ENCODE data around the gene HIPK3. TPM values are rescaled to one million over a fixed set of nuclear protein-coding genes. Genes with fewer than 3 reads are reported as not detected.
"Not testable (repeated sequence)": the region's sequence is repeated elsewhere in the genome, so short reads cannot be mapped to it uniquely, and the experiment has no call there.

HIPK3 gene
- total RNA-seq, 1 donor from 2014 or later, result 78.5 TPM

DNA sequence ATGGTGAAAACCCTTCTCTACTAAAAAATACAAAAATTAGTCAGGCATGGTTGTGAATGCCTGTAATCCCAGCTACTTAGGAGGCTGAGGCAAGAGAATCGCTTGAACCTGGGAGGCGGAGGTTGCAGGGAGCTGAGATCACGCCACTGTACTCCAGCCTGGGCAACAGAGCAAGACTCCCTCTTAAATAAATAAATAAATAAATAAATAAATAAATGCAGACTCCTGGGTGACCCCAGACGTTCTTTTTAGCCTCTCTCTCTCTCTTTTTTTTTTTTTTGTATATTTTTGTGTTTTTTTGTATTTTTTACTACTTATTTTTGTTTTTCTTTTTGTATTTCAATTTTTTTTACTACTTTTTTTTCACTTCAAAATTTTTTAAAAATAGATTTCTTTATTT is 111.3 kb downstream of the HIPK3 start:
- peaks cover 27% of the 10 kb centered on the region for H3K4me1 ChIP-seq (ENCODE audit: insufficient read depth, low read length)
- H3K27ac Mint-ChIP-seq (ENCODE audit: unreplicated experiment); H3K9me3 Mint-ChIP-seq (ENCODE audit: unreplicated experiment); H3K79me2 ChIP-seq (ENCODE audit: insufficient read depth, low read length); FAIRE-seq; H3K4me2 ChIP-seq (ENCODE audit: low read length); H3K9ac ChIP-seq (ENCODE audit: low read length); H3K27me3 Mint-ChIP-seq (ENCODE audit: low read depth, unreplicated experiment); H3K36me3 ChIP-seq (ENCODE audit: insufficient read depth, low read length); H2AFZ ChIP-seq (ENCODE audit: low read depth, low read length); H4K20me1 ChIP-seq (ENCODE audit: insufficient read depth, low read length); DNase-seq (ENCODE audit: low read depth); H3K4me3 Mint-ChIP-seq (ENCODE audit: unreplicated experiment); H3K36me3 Mint-ChIP-seq (ENCODE audit: low read depth, unreplicated experiment); H3K27ac ChIP-seq (ENCODE audit: low read depth, low read length); H3K9me3 ChIP-seq (ENCODE audit: insufficient read depth, low read depth, low read length); H3K27me3 ChIP-seq (ENCODE audit: insufficient read depth, low read length); H3K4me3 ChIP-seq (ENCODE audit: insufficient read depth, low read depth, low read length): not testable (repeated sequence)
- peaks cover 22% of the 10 kb centered on the region for H3K4me1 Mint-ChIP-seq (ENCODE audit: low read depth, unreplicated experiment)

DNA sequence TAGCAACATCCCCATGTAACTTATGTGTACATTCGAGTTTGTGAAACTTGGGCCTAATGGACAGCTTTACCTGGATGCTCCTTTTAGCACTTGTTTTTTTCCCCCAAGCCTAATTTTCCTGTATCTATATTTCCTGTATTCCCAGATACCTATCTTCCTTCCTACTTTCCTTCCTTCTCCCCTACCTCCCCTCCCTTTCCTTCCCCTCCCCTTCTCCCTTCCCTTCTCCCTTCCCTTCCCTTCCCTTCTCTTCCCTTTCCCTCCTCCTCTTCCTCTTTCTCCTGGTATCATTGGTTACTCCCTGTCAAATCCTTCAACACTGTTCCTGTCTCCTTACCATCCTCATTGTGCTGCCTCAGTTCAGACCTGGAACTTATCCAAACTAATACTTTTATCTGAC is 111.8 kb downstream of the HIPK3 start:
- no peak overlapping the region for H3K9ac ChIP-seq (ENCODE audit: low read length)
- no peaks in the 10 kb centered on the region for H3K36me3 Mint-ChIP-seq (ENCODE audit: low read depth, unreplicated experiment)
- no peak for FAIRE-seq
- H3K27ac ChIP-seq (ENCODE audit: low read depth, low read length), result no peak overlapping the region
- H3K4me1 ChIP-seq (ENCODE audit: insufficient read depth, low read length), result peaks cover 32% of the 10 kb centered on the region
- TF ChIP-seq EZH2 (IDR thresholded peaks at IDR 0.05; ENCODE audit: insufficient read depth, low read length), result no peak
- TF ChIP-seq, protein P1, sequence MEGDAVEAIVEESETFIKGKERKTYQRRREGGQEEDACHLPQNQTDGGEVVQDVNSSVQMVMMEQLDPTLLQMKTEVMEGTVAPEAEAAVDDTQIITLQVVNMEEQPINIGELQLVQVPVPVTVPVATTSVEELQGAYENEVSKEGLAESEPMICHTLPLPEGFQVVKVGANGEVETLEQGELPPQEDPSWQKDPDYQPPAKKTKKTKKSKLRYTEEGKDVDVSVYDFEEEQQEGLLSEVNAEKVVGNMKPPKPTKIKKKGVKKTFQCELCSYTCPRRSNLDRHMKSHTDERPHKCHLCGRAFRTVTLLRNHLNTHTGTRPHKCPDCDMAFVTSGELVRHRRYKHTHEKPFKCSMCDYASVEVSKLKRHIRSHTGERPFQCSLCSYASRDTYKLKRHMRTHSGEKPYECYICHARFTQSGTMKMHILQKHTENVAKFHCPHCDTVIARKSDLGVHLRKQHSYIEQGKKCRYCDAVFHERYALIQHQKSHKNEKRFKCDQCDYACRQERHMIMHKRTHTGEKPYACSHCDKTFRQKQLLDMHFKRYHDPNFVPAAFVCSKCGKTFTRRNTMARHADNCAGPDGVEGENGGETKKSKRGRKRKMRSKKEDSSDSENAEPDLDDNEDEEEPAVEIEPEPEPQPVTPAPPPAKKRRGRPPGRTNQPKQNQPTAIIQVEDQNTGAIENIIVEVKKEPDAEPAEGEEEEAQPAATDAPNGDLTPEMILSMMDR (IDR thresholded peaks at IDR 0.05; ENCODE audit: insufficient read depth, low read depth, low read length), result no peak
- no peaks in the 10 kb centered on the region for H3K27me3 ChIP-seq (ENCODE audit: insufficient read depth, low read length)
- peaks cover 25% of the 10 kb centered on the region for H3K4me1 Mint-ChIP-seq (ENCODE audit: low read depth, unreplicated experiment)
- no peaks in the 10 kb centered on the region for H3K79me2 ChIP-seq (ENCODE audit: insufficient read depth, low read length)
- H3K9me3 ChIP-seq (ENCODE audit: insufficient read depth, low read depth, low read length), result no peaks in the 10 kb centered on the region
- H3K4me3 Mint-ChIP-seq (ENCODE audit: unreplicated experiment), result no peak overlapping the region
- no peaks in the 10 kb centered on the region for H4K20me1 ChIP-seq (ENCODE audit: insufficient read depth, low read length)
- H3K27ac Mint-ChIP-seq (ENCODE audit: unreplicated experiment), result no peak overlapping the region
- H3K36me3 ChIP-seq (ENCODE audit: insufficient read depth, low read length), result no peaks in the 10 kb centered on the region
- H3K27me3 Mint-ChIP-seq (ENCODE audit: low read depth, unreplicated experiment), result no peaks in the 10 kb centered on the region
- H3K9me3 Mint-ChIP-seq (ENCODE audit: unreplicated experiment), result no peaks in the 10 kb centered on the region
- H3K4me3 ChIP-seq (ENCODE audit: insufficient read depth, low read depth, low read length), result no peak overlapping the region
- DNase-seq (ENCODE audit: low read depth), result no peak
- H2AFZ ChIP-seq (ENCODE audit: low read depth, low read length), result peak overlapping the region; percentile 24
- H3K4me2 ChIP-seq (ENCODE audit: low read length), result no peak overlapping the region

DNA sequence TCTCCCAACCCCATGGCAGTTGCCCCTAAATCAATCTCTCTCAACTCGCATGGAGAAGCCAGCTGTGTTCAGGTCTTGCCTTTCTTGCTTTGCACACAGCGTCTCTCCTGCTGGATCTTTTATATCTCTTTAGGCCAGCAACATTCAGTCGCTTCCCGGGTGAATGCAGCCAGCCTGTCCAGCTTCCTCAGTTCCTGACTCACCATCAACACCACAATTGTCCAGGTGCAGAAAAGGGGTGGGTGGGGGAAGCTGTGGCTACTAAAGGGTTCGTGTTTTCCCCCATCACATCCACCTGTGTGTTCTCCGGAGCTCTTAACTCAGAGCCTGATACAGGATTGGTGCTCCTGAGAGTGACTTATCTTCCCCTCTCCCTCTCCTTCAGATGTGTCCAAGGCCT is 116.5 kb downstream of the HIPK3 start:
- H3K36me3 Mint-ChIP-seq (ENCODE audit: low read depth, unreplicated experiment), result no peaks in the 10 kb centered on the region
- H3K9ac ChIP-seq (ENCODE audit: low read length), result no peak overlapping the region
- peak overlapping the region; percentile 18 for H3K27ac Mint-ChIP-seq (ENCODE audit: unreplicated experiment)
- H2AFZ ChIP-seq (ENCODE audit: low read depth, low read length), result no peak overlapping the region
- H3K27me3 Mint-ChIP-seq (ENCODE audit: low read depth, unreplicated experiment), result no peaks in the 10 kb centered on the region
- peak overlapping the region; percentile 78 for H3K4me2 ChIP-seq (ENCODE audit: low read length)
- peaks cover 35% of the 10 kb centered on the region for H3K79me2 ChIP-seq (ENCODE audit: insufficient read depth, low read length)
- H3K4me1 ChIP-seq (ENCODE audit: insufficient read depth, low read length), result peaks cover 57% of the 10 kb centered on the region
- no peak overlapping the region for H3K4me3 ChIP-seq (ENCODE audit: insufficient read depth, low read depth, low read length)
- H4K20me1 ChIP-seq (ENCODE audit: insufficient read depth, low read length), result peaks cover 11% of the 10 kb centered on the region
- peak overlapping the region; percentile 66 for H3K4me3 Mint-ChIP-seq (ENCODE audit: unreplicated experiment)
- no peaks in the 10 kb centered on the region for H3K36me3 ChIP-seq (ENCODE audit: insufficient read depth, low read length)
- H3K9me3 ChIP-seq (ENCODE audit: insufficient read depth, low read depth, low read length), result no peaks in the 10 kb centered on the region
- no peaks in the 10 kb centered on the region for H3K27me3 ChIP-seq (ENCODE audit: insufficient read depth, low read length)
- DNase-seq (ENCODE audit: low read depth) (peak; percentile 10), FAIRE-seq (no peak)
- peaks cover 29% of the 10 kb centered on the region for H3K4me1 Mint-ChIP-seq (ENCODE audit: low read depth, unreplicated experiment)
- TF ChIP-seq, protein P1 (IDR thresholded peaks at IDR 0.05; ENCODE audit: insufficient read depth, low read depth, low read length), result no peak
- no peak for TF ChIP-seq EZH2 (IDR thresholded peaks at IDR 0.05; ENCODE audit: insufficient read depth, low read length)
- H3K9me3 Mint-ChIP-seq (ENCODE audit: unreplicated experiment), result no peaks in the 10 kb centered on the region
- no peak overlapping the region for H3K27ac ChIP-seq (ENCODE audit: low read depth, low read length)
